GM18520 (cell line): ENCODE data around the gene MLH1.
"Not testable (repeated sequence)": the region's sequence is repeated elsewhere in the genome, so short reads cannot be mapped to it uniquely, and the experiment has no call there.

Experiments
- ATAC-seq: cut with Tn5 transposase; IDR thresholded peaks from one replicate; pipeline ENCODE4 v1.9.1; 2021; ENCODE audit not compliant: unreplicated experiment

The MLH1 gene

GRCh38 chr3:37032961-37033360 lies 39.6 kb downstream of the MLH1 start:
- ATAC-seq: no peak

DNA sequence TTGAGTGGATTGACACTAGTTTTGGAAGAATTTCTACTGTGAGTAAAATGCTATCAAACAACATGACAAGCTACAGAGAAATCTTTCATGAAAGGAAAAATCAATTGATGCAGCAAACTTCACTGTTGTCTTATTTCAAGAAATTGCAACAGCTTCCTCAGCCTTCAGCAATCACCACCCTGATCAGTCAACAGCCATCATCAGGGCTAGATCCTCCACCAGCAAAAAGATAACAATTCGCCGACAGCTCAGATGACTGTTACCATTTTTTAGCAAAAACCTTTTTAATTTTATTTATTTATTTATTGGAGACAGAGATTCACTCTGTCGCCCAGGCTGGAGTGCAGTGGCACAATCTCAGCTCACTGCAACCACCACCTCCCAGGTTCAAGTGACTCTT lies 44.0 kb downstream of the MLH1 start:
- no peak for ATAC-seq

- ATAC-seq: no peak
Observed at GRCh38 chr3:37039161-37039846, 46.0 kb downstream of the MLH1 start.

DNA sequence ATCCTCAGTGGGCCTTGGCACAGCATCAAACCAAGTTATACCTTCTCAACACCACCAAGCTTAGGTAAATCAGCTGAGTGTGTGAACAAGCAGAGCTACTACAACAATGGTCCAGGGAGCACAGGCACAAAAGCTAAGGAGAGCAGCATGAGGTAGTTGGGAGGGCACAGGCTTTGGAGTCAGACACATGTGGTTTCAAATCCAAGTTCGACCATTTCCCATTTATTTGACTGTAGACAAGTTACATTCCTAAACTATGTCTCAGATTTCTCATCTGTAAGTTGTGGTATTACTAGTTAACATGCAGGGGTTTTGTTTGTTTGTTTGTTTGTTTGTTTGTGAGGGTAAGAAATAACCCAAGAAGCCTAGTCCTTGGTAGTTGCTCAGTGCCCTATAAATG lies 46.9 kb downstream of the MLH1 start:
- no peak for ATAC-seq

GRCh38 chr3:37041546-37042195 lies 48.4 kb downstream of the MLH1 start:
- ATAC-seq: no peak

DNA sequence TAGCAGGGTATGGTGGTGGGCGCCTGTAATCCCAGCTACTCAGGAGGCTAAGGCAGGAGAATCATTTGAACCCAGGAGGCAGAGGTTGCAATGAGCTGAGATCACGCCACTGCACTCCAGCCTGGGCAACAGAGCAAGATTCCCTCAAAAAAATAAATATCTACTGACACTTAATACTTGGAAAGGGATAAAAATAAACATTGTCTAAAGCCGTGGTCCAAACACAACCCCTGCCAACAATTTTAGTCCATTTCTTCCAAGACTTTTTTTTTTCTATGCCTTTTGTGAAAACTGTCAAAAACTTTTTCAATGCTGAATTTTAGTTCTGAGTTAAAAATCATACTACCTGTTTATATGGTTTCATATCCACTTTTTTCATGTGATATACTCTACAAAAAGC lies 49.4 kb downstream of the MLH1 start:
- ATAC-seq: not testable (repeated sequence)

- ATAC-seq: no peak
Observed at GRCh38 chr3:37050282-37050681, 57.0 kb downstream of the MLH1 start.

DNA sequence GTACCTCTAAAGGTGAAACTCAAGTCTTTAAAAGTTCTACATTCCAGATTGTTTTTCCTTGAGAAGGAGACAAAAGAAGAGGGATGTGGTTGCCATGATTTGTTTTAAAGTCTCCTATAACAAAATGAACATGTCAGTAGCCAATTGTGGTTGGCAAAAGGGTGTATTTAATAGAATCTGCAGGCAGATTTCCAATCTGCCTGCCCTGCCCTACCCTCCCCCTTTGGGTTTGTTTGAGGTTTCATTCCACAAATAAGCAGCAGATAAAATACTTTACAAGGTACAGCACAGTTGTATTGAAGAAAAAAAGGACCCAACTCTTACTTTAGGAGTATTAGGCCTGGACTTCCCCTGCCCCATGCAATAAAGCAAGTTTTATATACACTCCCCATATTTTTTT lies 59.5 kb downstream of the MLH1 start:
- ATAC-seq: no peak

- ATAC-seq: no peak
Observed at GRCh38 chr3:37053337-37053736, 60.0 kb downstream of the MLH1 start.

- ATAC-seq: no peak
Observed at GRCh38 chr3:37053753-37054152, 60.4 kb downstream of the MLH1 start.

DNA sequence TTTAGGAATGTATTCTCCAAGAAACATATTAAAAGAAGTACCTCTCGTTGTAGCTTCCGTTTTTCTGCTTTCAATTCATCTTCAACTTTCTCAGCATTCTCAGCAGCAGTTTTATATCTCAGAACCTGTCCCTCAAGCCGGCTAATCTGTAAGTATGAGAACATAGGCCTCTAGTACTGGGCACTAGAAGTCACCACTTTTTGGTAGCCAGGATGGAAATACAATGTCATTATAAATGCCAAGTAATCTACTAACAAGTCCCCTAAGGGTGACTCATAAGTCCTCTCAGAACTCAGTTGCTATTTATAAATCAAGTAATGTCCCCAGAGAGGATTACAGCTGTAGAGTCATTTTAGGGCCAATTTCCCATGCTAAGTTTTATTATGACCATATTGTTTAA lies 61.1 kb downstream of the MLH1 start:
- ATAC-seq: peak; percentile 91

- not testable (repeated sequence) for ATAC-seq
Observed at GRCh38 chr3:37055077-37055476, 61.8 kb downstream of the MLH1 start.

GRCh38 chr3:37056826-37057225 lies 63.5 kb downstream of the MLH1 start:
- no peak for ATAC-seq

GRCh38 chr3:37058117-37058516 lies 64.8 kb downstream of the MLH1 start:
- ATAC-seq: no peak

GRCh38 chr3:37064747-37065146 lies 71.4 kb downstream of the MLH1 start:
- ATAC-seq: no peak

- no peak for ATAC-seq
Observed at GRCh38 chr3:37067577-37067976, 74.3 kb downstream of the MLH1 start.

DNA sequence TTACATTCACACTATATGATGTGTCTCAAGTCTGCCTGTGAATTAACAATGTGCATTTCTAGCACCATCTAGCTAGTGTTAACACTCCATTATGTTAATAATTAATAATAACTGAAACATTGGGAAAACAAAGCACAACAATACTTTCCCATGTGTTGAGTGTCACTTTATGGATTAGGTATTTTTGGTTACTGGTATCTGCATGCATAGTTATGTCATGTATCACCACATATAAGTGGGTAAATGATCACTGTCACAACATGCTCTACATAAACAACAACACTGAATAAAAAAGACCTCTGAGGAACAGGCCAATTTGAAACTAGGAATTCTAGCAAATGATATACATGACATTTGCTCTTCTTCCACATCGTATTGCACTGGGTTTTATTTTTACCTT lies 74.7 kb downstream of the MLH1 start:
- ATAC-seq: no peak

GRCh38 chr3:37071921-37072320 lies 78.6 kb downstream of the MLH1 start:
- no peak for ATAC-seq

- no peak for ATAC-seq
Observed at GRCh38 chr3:37072892-37073291, 79.6 kb downstream of the MLH1 start.

DNA sequence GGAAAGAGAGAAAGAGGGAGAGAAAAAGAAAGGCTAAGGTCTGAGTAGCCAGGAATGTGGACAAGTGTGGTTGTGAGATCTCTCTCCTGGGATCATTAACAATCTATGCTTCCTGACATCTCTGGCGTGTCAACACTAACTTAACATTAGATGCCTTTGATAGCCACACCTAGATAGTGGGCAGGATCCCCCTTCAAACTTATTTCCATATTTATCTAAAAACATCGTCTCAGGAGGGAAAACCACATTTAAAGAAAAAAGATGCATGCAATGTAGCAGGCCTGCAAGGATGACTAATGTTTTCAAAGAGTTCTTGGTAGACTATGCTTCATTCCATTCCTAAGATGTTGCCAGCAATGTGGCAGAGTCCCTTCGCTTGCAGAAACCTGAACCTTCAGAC lies 80.9 kb downstream of the MLH1 start:
- no peak for ATAC-seq

DNA sequence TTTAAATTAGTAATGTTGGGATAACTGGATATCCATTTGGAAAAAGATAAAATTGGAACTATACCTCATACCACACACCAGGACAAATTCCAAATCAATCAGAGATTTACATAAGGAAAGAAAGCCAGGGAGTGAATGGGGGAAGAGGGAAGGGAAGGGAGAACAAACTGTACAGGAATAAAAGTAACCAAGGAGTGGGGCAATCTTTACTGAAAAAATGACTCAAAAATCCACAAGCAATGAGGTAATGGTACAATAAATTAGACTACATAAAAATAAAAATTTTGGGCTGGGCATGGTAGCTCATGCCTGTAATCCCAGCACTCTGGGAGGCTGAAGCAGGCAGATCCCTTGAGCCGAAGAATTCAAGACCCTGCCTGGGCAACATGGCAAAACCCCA lies 82.6 kb downstream of the MLH1 start:
- ATAC-seq: no peak

DNA sequence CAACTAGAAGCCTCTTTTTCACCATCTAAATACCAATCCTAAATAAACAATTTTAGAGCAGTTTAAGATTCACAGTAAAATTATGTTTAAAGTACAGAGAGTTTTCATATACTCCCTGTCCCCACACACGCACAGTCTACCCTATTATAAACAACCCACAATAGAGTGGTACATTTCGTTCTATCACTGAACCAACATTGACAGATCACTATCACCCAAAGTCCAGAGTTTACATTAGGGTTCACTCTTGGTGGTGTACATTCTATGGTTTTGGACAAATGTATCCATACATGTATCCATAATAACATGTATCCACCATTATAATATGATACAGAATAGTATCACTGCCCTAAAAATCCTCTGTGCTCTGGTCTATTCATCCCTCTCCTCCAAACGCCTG lies 89.0 kb downstream of the MLH1 start:
- no peak for ATAC-seq

- ATAC-seq: no peak
Observed at GRCh38 chr3:37086918-37087317, 93.6 kb downstream of the MLH1 start.
